HepG2 (cell line): Measurements from ENCODE around the gene SLC5A3. TPM values are rescaled to one million over a fixed set of nuclear protein-coding genes. Genes with fewer than 3 reads are reported as not detected.

ENCODE experiments used
- ATAC-seq: fragments of 200-7000 bp; cut with Tn5 transposase; 3 replicates; pipeline ENCODE4 v1.9.1; 2020; ENCODE audit warnings: mild to moderate bottlenecking, moderate library complexity
- BruUV-seq: library from RNA; stranded (reverse); fragments of 400-500 nt; replicated peaks from 2 replicates; lab custom pipeline; 2021; lab: Mats Ljungman, UMichigan
- CTCF ChIA-PET: fragments of 300-600 bp; formaldehyde crosslinking; extraction: SDS; loops from one replicate; lab custom pipeline; 2021; ENCODE audit warnings: low total read pairs, inconsistent platforms, low intra/inter-chr PET ratio; lab: Yijun Ruan, JAX
- POLR2A ChIA-PET: fragments of 350-600 bp; sonication (Branson Sonifier 250); formaldehyde crosslinking; loops from one replicate; lab custom pipeline; 2020; ENCODE audit warnings: antibody characterized with exemption, inconsistent platforms; lab: Yijun Ruan, JAX
- DNase-seq: peaks from one replicate; pipeline ENCODE4 v3.0.0-alpha.2; 2015; ENCODE audit warnings: low spot score
- FAIRE-seq: peaks from 3 replicates; lab custom pipeline; 2011; peaks lifted over from hg19 to GRCh38; lab: Jason Lieb, UNC
- H2AFZ ChIP-seq: one replicate; pipeline ENCODE4 v1.6.1; 2011; ENCODE audit warnings: low read length, inconsistent platforms
- H3K27ac ChIP-seq: fragments of 300-600 bp; 3 replicates; pipeline ENCODE4 v1.8.0; 2011; ENCODE audit warnings: mixed run types, mild to moderate bottlenecking, mixed read lengths, low read length, inconsistent platforms; ENCODE audit not compliant: insufficient read depth; ENCODE audit errors: extremely low read length
- H3K27me3 ChIP-seq, 2 experiments: fragments of 200-600 bp in 1 of 2; 2 replicates in 1 of 2; 3 replicates in 1 of 2; pipeline versions ENCODE4 v1.6.0 to v1.8.0; 2011; ENCODE audit warnings: low read length in 2 of 2, mild to moderate bottlenecking in 2 of 2, moderate library complexity in 2 of 2, inconsistent platforms in 1 of 2; ENCODE audit not compliant: insufficient read depth in 2 of 2, control insufficient read depth in 1 of 2
- H3K36me3 ChIP-seq, 2 experiments: fragments of 200-600 bp in 1 of 2; replicated peaks in 1 of 2; 2 replicates in 1 of 2; 3 replicates in 1 of 2; pipeline versions ENCODE4 v1.5.1 to v1.8.0; 2011; ENCODE audit warnings: low read length in 2 of 2, inconsistent platforms in 1 of 2; ENCODE audit not compliant: insufficient read depth in 2 of 2, control insufficient read depth in 1 of 2
- H3K4me1 ChIP-seq: 2 replicates; pipeline ENCODE4 v1.5.1; 2012; ENCODE audit warnings: low read length, inconsistent platforms; ENCODE audit not compliant: insufficient read depth
- H3K4me2 ChIP-seq: 2 replicates; pipeline ENCODE4 v1.6.0; 2011; ENCODE audit warnings: low read depth, low read length, inconsistent platforms
- H3K4me3 ChIP-seq, 3 experiments: fragments of 200-600 bp in 1 of 3; sonication (generic), shearing (Covaris generic) in 1 of 3; replicated peaks in 1 of 3; 2 replicates each; pipeline ENCODE4 v1.5.1; 2011 to 2016; ENCODE audit warnings: low read length in 3 of 3, inconsistent platforms in 2 of 3, low read depth in 2 of 3, mild to moderate bottlenecking in 2 of 3, control low read depth in 1 of 3, mixed read lengths in 1 of 3; ENCODE audit not compliant: insufficient read depth in 1 of 3
- H3K79me2 ChIP-seq: one replicate; pipeline ENCODE4 v1.6.1; 2011; ENCODE audit warnings: low read length, inconsistent platforms; ENCODE audit not compliant: insufficient read depth
- H3K9ac ChIP-seq: 2 replicates; pipeline ENCODE4 v1.6.0; 2011; ENCODE audit warnings: mild to moderate bottlenecking, low read depth, low read length, inconsistent platforms; ENCODE audit not compliant: insufficient read depth
- H3K9me3 ChIP-seq: 2 replicates; pipeline ENCODE4 v1.5.1; 2012; ENCODE audit warnings: mild to moderate bottlenecking, low read length
- H4K20me1 ChIP-seq: 2 replicates; pipeline ENCODE4 v1.6.0; 2011; ENCODE audit warnings: inconsistent platforms, mild to moderate bottlenecking, low read length, moderate library complexity; ENCODE audit not compliant: insufficient read depth
- MTF1 ChIP-seq: sonication (generic); formaldehyde crosslinking; IDR thresholded peaks from 2 replicates; pipeline ENCODE4 v1.5.0; 2020; ENCODE audit warnings: missing genetic modification reagents
- MYC ChIP-seq: sonication (generic); formaldehyde crosslinking; IDR thresholded peaks from 2 replicates; pipeline ENCODE4 v1.9.0; 2021; ENCODE audit warnings: missing genetic modification reagents, borderline replicate concordance
- NFRKB ChIP-seq: fragments of 450-650 bp; IDR thresholded peaks from 2 replicates; pipeline ENCODE4 v1.6.1; 2017
- PRPF4 ChIP-seq: fragments of 200-400 bp; formaldehyde crosslinking; IDR thresholded peaks from 2 replicates; pipeline ENCODE4 v1.6.1; 2016; ENCODE audit warnings: low read length, low read depth; ENCODE audit not compliant: poor library complexity, severe bottlenecking
- REPIN1 ChIP-seq: sonication (generic); formaldehyde crosslinking; IDR thresholded peaks from 2 replicates; pipeline ENCODE4 v1.8.0; 2022; ENCODE audit warnings: missing genetic modification reagents, low read depth, mild to moderate bottlenecking, borderline replicate concordance
- SOX13 ChIP-seq, 3 experiments: fragments of 450-650 bp in 1 of 3; sonication (generic) in 1 of 3; formaldehyde crosslinking in 1 of 3; IDR thresholded peaks in 2 of 3; conservative IDR thresholded peaks in 1 of 3; 2 replicates each; pipeline versions ENCODE4 v1.5.0 to v1.6.1; 2016 to 2020; ENCODE audit warnings: antibody characterized with exemption in 1 of 3, mild to moderate bottlenecking in 1 of 3, missing compliant biosample characterization in 1 of 3, missing genetic modification reagents in 1 of 3, moderate library complexity in 1 of 3
- SOX5 ChIP-seq: IDR thresholded peaks from 2 replicates; pipeline ENCODE4 v1.6.1; 2016; ENCODE audit warnings: borderline replicate concordance
- ZNF205 ChIP-seq: IDR thresholded peaks from 2 replicates; pipeline ENCODE4 v1.6.1; 2018; ENCODE audit warnings: missing biosample characterization, missing genetic modification reagents
- WGBS: methylation state at CpG from one replicate; pipeline ENCODE4 v1.1.6; 2017; ENCODE audit warnings: low lambda C conversion rate; 5-methylcytosine and 5-hydroxymethylcytosine counted together
- in situ Hi-C: cut with HindIII; loops from 2 replicates; pipeline ENCODE4 v1.10.0; 2017; ENCODE audit warnings: low pct_unique_long_range_greater_than_20kb; ENCODE audit not compliant: extremely low pct_ligation_motif_present
- intact Hi-C: fragments of 100-400 bp; cut with micrococcal nuclease; formaldehyde crosslinking; loops from one replicate; pipeline ENCODE4 v1.10.0; 2022; ENCODE audit not compliant: unreplicated experiment
- polyA plus RNA-seq, 8 experiments: library from polyadenylated mRNA; depleted of rRNA in 3 of 8; stranded (reverse) in 7 of 8; unstranded in 1 of 8; fragments of >200 nt; fragmentation: Illumina TruSeq in 4 of 8; extraction: Trizol in 4 of 8; gene quantifications; 2 replicates each; pipeline versions ENCODE4 v1.2.1 to v1.2.3, GENCODE V29; 2011 to 2016; ENCODE audit warnings: low read depth in 4 of 8, missing spikeins in 1 of 8, mixed read lengths in 1 of 8; ENCODE audit not compliant: insufficient read depth in 1 of 8
- total RNA-seq, 5 experiments: library from RNA; depleted of rRNA; stranded (reverse); fragments of >200 nt; fragmentation: Illumina TruSeq; extraction: Trizol; gene quantifications; 2 replicates each; pipeline ENCODE4 v1.2.3, GENCODE V29; 2016; ENCODE audit warnings: low read depth in 1 of 5

Gene SLC5A3
- total and polyA plus RNA-seq, 2 of the 13 experiments (the other 11 are each of a cell fraction or from before 2014, with no cell fraction given), result 5.6 to 11.2 TPM

GRCh38 chr21:34091607-34092006 is 18.2 kb downstream of the SLC5A3 start:
- peaks cover 43% of the 10 kb centered on the region for H3K79me2 ChIP-seq
- no peak overlapping the region for H3K4me2 ChIP-seq

GRCh38 chr21:34092262-34092921 is 19.0 kb downstream of the SLC5A3 start:
- POLR2A ChIA-PET, result no interaction called here
- in situ Hi-C loops, result loop anchor here (10.0 kb wide), 1 partner anchor 62 kb away; no protein-coding TSS in a partner anchor
- Histone ChIP-seq H3K9me3 (no peaks in the 10 kb centered on the region), H3K27ac (no peak overlapping the region), H3K79me2 (peaks cover 37% of the 10 kb centered on the region), H3K27me3 (no peaks in the 10 kb centered on the region), H3K9ac (no peak overlapping the region), H2AFZ (no peak overlapping the region), H3K36me3 (peaks cover 10 to 23% of the 10 kb centered on the region in 2 experiments; a peak in 3 of 5 replicates), H3K4me2 (no peak overlapping the region), H3K4me1 (peaks cover 7% of the 10 kb centered on the region), H4K20me1 (no peaks in the 10 kb centered on the region), H3K4me3 (no peak overlapping the region)
- TF ChIP-seq NFRKB (no peak), ZNF205 (CRISPR knock-in tag) (peak; percentile 87; the same call in 1 of the 2 replicates), REPIN1 (CRISPR knock-in tag) (no peak), SOX5 (CRISPR knock-in tag) (0 out of 2 replicates have a peak, but pooled peaks have one; percentile 23), SOX13 (IDR thresholded peaks at IDR 0.05) (no peak), SOX13 (CRISPR knock-in tag; conservative IDR thresholded peaks at IDR 0.05 in 1 of 2, IDR thresholded peaks at IDR 0.05 in 1 of 2) (0 out of 4 replicates have a peak, but pooled peaks of 1 of the 2 experiments have one; percentile 19), PRPF4 (no peak)
- ATAC-seq (no peak; the same call in 2 of the 3 replicates), DNase-seq (no peak), FAIRE-seq (no peak)
- intact Hi-C loops, result no loop called here
- WGBS, result 68% methylated on average over 6 of the region's 6 CpGs
- CTCF ChIA-PET, result no interaction called here
- no TSS peak for BruUV-seq

More at GRCh38 chr21:34091607-34092006, 18.2 kb downstream of the SLC5A3 start:
- no peak for ATAC-seq
- 98% methylated on average over 2 of the region's 2 CpGs for WGBS
- no peaks in the 10 kb centered on the region for H4K20me1 ChIP-seq
- H3K4me3 ChIP-seq, result no peak overlapping the region
- no peaks in the 10 kb centered on the region for H3K9me3 ChIP-seq
- no peaks in the 10 kb centered on the region for H3K27me3 ChIP-seq
- H3K4me1 ChIP-seq, result peaks cover 12% of the 10 kb centered on the region
- POLR2A ChIA-PET, result no interaction called here
- DNase-seq, result no peak
- FAIRE-seq, result no peak
- no peak overlapping the region for H2AFZ ChIP-seq
- CTCF ChIA-PET, result no interaction called here
- peaks cover 7 to 18% of the 10 kb centered on the region in 2 experiments; a peak in 3 of 5 replicates for H3K36me3 ChIP-seq
- H3K9ac ChIP-seq, result no peak overlapping the region
- TF ChIP-seq MTF1 (CRISPR knock-in tag) (no peak), MYC (no peak)
- TF ChIP-seq, all 625 proteins: peak for 0
- no peak overlapping the region for H3K27ac ChIP-seq
- no TSS peak for BruUV-seq
- intact Hi-C loops, result no loop called here
- in situ Hi-C loops, result loop anchor here (10.0 kb wide), 1 partner anchor 63 kb away; no protein-coding TSS in a partner anchor
